Ascending aorta (tissue), 2 donors: Measurements from ENCODE around the gene SCAI. TPM values are rescaled to one million over a fixed set of nuclear protein-coding genes. Genes with fewer than 3 reads are reported as not detected.
A peak's percentile ranks its signal among the peaks of the same experiment; 100 is the strongest.

ENCODE experiments used
- DNase-seq, 2 donors: peaks; one replicate each; pipeline ENCODE4 v3.0.0-alpha.2; 2019; ENCODE audit warnings: low spot score in 2 of 2
- H3K27ac ChIP-seq, 2 donors: fragments of 200-600 bp; sonication (generic); one replicate each; pipeline ENCODE4 v1.5.1; 2016 to 2017; ENCODE audit warnings: mild to moderate bottlenecking in 1 of 2
- H3K27me3 ChIP-seq: fragments of 200-600 bp; sonication (generic); one replicate; pipeline ENCODE4 v1.5.1; 2017
- H3K36me3 ChIP-seq, 2 donors: fragments of 200-600 bp; sonication (generic); one replicate each; pipeline ENCODE4 v1.5.1; 2016
- H3K4me1 ChIP-seq, 2 donors: fragments of 200-600 bp; sonication (generic); one replicate each; pipeline ENCODE4 v1.5.1; 2016 to 2017; ENCODE audit warnings: mild to moderate bottlenecking in 1 of 2
- H3K4me3 ChIP-seq, 2 donors: fragments of 200-600 bp; sonication (generic); one replicate each; pipeline ENCODE4 v1.5.1; 2016 to 2017; ENCODE audit warnings: mild to moderate bottlenecking in 1 of 2
- H3K9me3 ChIP-seq, 2 donors: fragments of 200-600 bp; sonication (generic); one replicate each; pipeline ENCODE4 v1.5.1; 2016
- CTCF ChIP-seq, 3 experiments: fragments of 200-600 bp in 2 of 3; fragments of 450-650 bp in 1 of 3; sonication (generic) in 2 of 3; IDR thresholded peaks; one replicate each; pipeline ENCODE4 v1.5.1; 2016 to 2019; ENCODE audit warnings: antibody characterized with exemption in 3 of 3, mild to moderate bottlenecking in 1 of 3, moderate library complexity in 1 of 3
- intact Hi-C: fragments of 100-400 bp; cut with DNase I; formaldehyde crosslinking; loops from one replicate; pipeline ENCODE4 v1.15.1; 2023
- total RNA-seq: library from RNA; depleted of rRNA; stranded (reverse); fragments of >200 nt; gene quantifications from one replicate; pipeline ENCODE4 v1.1.0, GENCODE V29; 2016

The SCAI gene
- total RNA-seq, 1 donor from 2014 or later = 2.4 TPM

- Histone ChIP-seq H3K27me3 (no peaks in the 10 kb centered on the region), H3K27ac (no peak overlapping the region), H3K36me3 (no peaks in the 10 kb centered on the region), H3K4me3 (no peak overlapping the region), H3K4me1 (peaks cover 0 to 5% of the 10 kb centered on the region in 2 donors), H3K9me3 (no peaks in the 10 kb centered on the region)
- intact Hi-C loops = no loop called here
- DNase-seq = no peak
- no peak for TF ChIP-seq CTCF (IDR thresholded peaks at IDR 0.05)
Measured at GRCh38 chr9:125099816-125100215, 43.5 kb downstream of the SCAI start.

DNA sequence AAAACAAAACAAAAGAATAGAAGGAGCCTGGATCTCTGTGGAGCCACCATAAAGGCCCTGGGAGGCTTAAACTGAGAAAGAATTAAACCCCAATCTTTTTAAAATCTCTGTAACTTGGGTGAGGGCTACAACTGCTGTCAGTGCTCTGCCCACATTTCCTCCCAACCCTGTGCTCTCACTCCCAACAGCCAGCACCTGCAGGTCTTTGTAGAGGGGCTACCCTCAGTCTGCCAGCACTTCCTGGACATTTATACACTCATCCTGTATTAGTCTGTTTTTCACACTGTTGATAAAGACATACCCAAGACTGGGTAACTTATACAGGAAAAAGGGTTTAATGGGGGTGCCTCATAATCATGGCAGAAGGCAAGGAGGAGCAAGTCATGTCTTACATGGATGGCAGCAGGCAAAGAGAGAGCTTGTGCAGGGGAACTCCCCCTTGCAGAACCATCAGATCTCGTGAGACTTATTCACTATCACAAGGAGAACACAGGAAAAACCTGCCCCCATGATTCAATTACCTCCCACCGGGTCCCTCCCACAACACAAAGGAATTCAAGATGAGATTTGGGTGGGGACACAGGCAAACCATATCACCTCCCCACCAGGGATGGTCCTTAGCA is 47.4 kb downstream of the SCAI start:
- Histone ChIP-seq H3K4me1 (peaks cover 0 to 9% of the 10 kb centered on the region in 2 donors), H3K27me3 (no peaks in the 10 kb centered on the region), H3K9me3 (no peaks in the 10 kb centered on the region), H3K4me3 (no peak overlapping the region), H3K27ac (no peak overlapping the region), H3K36me3 (no peaks in the 10 kb centered on the region)
- intact Hi-C loops = no loop called here
- no peak for DNase-seq
- no peak for TF ChIP-seq CTCF (IDR thresholded peaks at IDR 0.05)

- no peak for DNase-seq
- intact Hi-C loops = no loop called here
- no peaks in the 10 kb centered on the region for H3K36me3 ChIP-seq
Measured at GRCh38 chr9:125091121-125091520, 52.2 kb downstream of the SCAI start.

DNA sequence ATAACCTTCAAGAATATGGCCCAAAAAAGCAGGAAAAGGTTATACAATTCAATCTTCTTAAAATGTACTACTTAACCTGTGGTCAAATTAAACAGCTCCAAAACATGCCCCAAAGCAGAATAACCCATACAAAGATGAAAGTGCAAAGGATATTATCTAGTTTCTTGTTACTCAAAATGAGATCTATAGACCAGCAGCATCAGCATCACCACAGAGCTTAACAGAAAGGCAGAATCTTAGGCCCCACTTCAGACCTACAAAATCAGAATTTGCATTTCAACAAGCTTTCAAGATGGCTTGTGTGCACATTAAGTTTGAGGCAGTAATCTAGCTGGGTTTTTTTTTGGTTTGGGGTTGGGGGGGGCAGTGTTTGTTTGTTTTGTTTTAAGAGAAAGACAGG is 54.0 kb downstream of the SCAI start:
- Histone ChIP-seq H3K4me1 (peaks cover 0 to 8% of the 10 kb centered on the region in 2 donors), H3K27me3 (no peaks in the 10 kb centered on the region), H3K27ac (no peak overlapping the region), H3K36me3 (no peaks in the 10 kb centered on the region), H3K9me3 (no peaks in the 10 kb centered on the region), H3K4me3 (no peak overlapping the region)
- TF ChIP-seq CTCF (IDR thresholded peaks at IDR 0.05) = no peak
- DNase-seq = no peak
- intact Hi-C loops = no loop called here

More at GRCh38 chr9:125091121-125091520, 52.2 kb downstream of the SCAI start:
- Histone ChIP-seq H3K27ac (no peak overlapping the region), H3K9me3 (no peaks in the 10 kb centered on the region), H3K27me3 (no peaks in the 10 kb centered on the region), H3K4me1 (peaks cover 0 to 8% of the 10 kb centered on the region in 2 donors), H3K4me3 (no peak overlapping the region)
- no peak for TF ChIP-seq CTCF (IDR thresholded peaks at IDR 0.05)

- H3K4me3 ChIP-seq = no peak overlapping the region
- H3K9me3 ChIP-seq = no peaks in the 10 kb centered on the region
- no peaks in the 10 kb centered on the region for H3K27me3 ChIP-seq
- TF ChIP-seq CTCF (IDR thresholded peaks at IDR 0.05) = no peak
- intact Hi-C loops = no loop called here
- peak overlapping the region in 1 of 2 donors; percentile 26 for H3K27ac ChIP-seq
- peaks cover 0 to 8% of the 10 kb centered on the region in 2 donors for H3K4me1 ChIP-seq
- no peak for DNase-seq
- no peaks in the 10 kb centered on the region for H3K36me3 ChIP-seq
Measured at GRCh38 chr9:125088752-125089151, 54.6 kb downstream of the SCAI start.
